Activated CD8-positive, alpha-beta memory T cell treated with anti-CD3 and anti-CD28 coated beads, Interleukin-2, amount 50 U/mL, for 24 hours (primary cell): ENCODE measurements around the gene C1orf35.
A peak's percentile ranks its signal among the peaks of the same experiment; 100 is the strongest.
"Not testable (repeated sequence)": the region's sequence is repeated elsewhere in the genome, so short reads cannot be mapped to it uniquely, and the experiment has no call there.

Experiments
- DNase-seq: peaks from one replicate; pipeline ENCODE4 v3.0.0-alpha.2; 2020; ENCODE audit errors: extremely low read depth

The C1orf35 gene

DNA sequence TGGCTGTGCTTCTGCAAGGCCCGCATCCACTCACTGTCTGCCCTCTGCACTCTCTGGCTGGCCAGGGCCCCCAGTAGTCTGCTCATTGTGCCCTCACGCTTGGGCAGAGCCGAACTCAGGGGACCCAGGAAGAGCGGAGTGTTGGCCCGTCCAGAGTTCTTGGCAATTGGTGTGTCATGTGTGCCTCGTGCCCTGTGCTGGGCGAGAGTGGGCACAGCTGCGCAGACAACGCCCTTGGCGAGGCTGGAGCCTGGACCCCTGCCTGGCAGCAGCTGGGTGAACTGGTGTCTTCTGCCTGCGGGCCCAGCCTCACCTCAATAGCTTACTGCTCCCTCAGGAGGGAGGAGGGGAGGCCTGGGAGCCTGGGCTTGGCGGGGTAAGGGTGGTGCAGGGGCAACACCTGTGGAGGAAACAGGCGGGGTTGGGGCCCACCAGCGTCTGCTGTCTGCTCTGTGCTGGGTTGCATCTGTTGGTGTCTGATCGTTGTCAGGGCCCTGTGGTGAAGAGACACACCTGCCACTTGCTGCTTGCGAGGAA, 39.1 kb upstream of the C1orf35 start:
- no peak for DNase-seq

DNA sequence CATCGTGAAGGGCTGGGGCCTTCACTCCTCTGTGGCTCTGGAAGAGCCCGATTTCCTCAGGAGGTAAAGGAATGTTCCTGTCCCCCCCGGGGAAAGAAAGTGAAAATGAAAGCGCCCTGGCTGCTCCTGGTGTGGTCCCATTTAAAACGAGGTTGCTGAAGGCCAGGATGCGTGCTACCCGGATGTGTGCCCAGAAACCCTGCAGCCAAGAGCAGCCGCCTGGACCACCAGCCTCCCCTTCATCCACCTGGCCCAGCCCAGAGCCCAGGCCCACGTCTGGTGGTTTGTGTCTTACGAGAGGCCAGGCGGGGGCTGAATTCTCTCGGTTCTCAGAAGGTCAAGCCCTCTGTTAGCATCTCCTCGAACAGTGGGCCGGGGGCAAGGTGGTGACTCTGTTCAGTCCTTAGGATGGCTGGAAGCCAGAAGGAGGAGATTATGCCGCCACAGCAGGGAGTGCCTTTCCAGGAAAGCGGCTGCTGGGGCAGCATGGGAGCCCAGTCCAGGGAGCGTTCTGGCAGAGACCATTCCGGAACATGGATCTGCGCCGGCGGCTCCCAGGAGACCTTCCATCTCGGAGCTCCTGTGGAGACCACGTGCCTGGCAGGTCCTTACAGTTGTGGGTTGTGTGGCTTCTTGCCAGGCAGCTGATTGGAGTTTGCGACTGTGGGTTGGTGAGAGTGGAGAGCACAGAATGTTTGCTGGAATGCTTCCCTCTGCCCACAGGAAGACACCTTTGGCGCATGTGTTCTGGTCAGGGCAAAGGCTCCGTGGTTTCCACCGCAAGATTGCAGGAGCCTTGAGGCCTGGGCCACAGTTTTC, 38.3 kb upstream of the C1orf35 start:
- no peak for DNase-seq

DNA sequence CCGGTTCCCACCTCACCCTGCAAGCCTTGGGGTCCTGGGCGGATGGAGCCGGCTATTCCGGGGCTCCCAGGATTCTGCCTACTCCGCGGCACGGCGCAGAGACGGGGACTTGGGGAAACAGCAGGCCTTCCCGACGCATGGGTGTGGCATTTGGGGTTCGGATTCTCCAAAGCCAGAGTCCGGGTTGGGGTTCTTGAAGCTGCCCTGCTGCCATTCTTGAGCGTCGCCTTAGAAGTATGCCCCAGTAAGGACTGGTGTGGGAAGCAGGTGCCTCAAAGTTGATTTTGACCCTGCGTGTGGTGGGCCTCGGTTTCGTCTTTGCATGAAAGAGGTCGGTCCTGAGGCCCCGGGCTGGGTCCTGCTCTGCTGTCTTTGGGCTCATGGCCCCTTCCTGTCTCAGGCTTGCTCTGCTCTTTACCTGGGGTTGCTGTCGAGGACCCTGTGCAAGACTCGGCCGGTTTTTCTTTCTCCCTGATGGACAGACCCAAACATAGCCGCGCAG, 37.6 kb upstream of the C1orf35 start:
- DNase-seq: no peak

DNA sequence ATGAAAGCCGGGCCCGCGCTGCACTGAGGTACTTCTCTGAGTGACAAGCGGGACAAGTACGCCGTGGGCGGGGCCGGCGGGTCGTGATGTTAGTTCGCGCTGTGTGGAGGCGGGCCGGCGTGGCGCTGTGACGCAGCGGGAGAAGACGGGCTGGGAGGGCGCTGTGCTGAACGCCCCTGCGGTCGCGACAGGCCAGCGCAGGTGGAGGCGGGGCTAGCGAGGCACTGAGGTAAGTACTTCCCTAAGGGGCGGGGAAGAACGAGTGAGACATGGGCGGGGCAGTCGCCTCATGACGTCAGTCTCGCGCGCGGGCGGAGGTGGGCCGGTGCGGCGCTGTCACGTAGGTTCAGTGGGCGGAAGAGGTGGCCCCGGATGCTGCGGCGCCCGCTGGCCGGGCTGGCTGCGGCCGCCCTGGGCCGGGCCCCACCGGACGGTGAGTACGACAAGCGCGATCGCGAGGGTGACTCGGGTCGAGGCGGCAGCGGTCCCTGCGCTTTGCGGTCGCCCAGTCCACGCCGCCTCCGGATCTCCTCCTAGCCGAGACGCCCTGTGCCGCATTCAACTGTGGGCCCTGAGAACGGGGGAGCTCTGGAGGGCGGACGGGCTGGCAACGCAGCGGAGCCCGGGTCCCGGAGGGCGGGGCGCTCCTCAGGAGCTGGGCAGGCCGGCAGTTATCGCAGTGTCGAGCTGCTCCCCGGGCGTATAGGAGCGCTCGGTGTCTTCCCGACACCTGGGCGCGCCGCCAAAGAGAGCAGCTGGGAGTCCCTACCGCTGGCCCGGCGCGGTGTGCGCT, 37.0 kb upstream of the C1orf35 start, which contains the start of gene GUK1:
Gene GUK1 (plus strand): TSS at position 349 of the 793 bp plus-strand sequence. CDS start 24 bp downstream, at position 373.
- peak; percentile 100 for DNase-seq

DNA sequence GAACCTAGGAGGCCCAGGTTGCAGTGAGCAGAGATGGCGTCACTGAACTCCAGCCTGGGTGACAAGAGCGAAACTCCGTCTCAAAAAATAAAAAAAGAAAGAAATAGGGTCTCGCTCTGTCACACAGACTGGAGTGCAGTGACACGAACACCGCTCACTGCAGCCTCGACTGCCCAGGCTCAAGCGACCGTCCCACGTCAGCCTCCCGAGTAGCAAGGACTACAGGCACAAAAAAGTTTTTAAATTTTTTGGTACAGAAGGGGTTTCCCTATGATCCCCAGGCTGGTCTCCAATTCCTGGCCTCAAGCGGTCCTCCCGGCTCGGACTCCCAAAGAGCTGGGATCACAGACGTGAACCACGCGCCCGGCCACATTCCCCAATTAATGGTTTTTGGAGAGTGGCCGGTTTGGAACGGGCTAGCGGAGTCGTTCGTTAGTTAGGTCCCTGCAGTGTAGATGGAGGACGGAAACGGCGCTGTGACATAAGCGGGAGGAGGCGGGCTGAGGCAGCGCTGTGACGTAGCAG, 36.3 kb upstream of the C1orf35 start:
- DNase-seq: no peak

DNA sequence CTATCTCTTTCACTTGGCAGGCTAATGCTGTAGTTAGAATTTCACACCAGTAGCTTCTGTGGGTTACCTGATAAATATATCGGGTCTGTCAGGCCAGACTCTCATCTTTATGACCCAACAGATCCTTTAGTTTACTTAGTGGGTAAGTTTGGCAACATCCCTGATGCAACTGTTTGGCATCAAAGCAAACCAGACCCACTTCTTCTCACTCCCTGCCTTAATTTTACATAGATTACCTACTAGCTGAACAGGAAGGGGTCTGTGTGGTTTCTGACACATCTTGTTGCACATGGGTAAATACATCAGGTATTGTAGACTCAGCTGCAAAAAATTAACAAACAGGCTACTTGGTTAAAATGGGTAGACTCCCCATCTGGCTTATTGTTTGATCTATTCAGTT, 33.8 kb upstream of the C1orf35 start:
- no peak for DNase-seq

DNA sequence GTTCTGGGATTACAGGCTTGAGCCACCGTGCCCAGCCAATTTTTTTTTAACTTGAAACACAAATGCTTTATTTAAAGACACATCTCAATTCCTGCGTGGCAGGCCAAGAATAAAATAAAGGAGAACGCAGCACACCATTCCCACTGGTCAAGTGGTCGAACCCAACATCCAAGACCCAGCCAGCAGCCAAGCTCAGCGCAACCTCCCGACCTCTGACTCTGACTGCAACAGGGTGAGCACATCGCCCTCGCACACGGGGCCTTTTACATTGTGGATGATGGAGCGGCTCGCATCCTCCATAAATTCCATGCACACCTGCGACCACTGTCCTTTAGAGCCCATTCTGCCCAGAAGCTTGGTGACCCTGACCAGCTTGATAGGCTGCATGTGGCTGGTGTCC, 31.5 kb upstream of the C1orf35 start:
- no peak for DNase-seq

DNA sequence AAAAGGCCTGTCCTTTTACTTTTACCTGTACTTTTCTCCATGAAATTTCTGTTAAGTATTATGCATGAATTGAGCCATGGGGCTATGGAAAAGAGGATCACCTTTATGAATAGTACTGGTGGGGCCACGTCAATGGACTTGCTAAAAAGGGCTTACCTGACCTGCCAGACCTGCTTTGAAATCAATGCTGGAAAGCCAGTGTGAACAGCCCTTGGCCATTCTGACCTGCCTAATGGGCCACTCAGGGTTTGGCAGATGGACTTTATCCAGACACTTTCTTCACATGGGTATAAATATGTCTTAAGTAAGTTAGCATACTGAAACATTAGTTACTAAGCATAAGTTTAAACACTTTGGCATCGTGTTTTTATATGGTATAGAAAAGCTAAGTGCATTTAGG, 28.6 kb upstream of the C1orf35 start:
- no peak for DNase-seq

DNA sequence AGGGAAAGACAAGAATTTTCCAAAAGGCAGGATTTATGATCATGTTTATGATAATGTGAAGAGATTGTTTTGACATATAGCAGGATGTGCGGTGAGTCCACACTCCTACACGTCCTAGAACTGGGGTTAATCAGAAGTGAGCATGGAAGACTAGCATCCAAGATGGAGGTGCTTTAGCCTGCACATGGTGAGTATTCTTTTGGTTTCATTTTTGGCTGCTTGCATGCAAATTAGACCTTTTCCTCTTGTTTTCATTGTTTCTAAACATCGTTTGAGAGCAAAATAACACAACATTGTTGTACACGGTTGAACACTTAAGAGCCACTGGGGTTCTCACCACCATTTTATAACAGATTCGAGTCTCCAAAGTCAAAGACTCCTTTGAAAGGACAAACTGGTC, 22.1 kb upstream of the C1orf35 start:
- no peak for DNase-seq

DNA sequence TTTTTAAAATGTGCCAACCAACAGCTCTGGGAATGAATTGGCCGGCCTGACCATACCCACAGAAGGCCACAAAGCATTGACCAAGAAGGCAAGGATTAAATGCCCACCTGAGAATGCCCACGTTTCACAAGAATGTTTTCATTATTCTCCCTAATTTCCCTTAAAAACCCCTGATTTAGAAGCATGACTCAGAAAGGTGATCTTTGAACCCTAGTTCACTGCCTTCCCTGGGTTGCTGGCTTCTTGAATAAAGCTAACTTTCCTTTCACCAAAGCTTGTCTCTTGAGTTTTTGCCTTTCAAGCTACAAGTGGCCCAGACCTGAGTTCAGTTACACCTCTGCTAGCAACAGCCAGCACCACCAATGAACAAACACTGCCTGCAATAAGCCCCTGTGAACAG, 20.4 kb upstream of the C1orf35 start:
- DNase-seq: no peak

DNA sequence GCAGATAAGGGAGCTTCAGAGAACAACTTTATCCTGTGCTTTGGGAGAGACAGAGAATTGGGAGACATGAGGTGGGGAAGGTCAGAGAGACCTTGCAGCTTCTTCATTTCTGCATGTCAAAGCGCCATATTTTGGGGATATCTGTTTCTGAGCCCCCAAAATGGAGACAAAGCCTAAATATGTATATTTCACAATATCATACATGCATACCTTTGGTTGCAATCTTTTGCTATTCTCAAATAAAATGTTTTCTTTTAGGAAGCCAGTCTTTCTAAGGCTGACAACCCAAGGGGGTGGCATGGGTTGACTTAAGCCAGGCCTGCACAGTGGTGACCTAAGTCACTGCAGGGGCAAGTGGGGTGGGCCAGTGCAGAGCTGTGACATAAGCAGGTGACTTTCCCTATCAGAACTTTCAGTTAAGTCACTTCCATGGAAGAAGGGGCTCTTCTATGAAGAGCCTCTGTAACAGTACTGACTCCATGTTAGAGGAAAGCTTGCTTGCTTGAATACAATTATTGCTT, 19.9 kb upstream of the C1orf35 start:
- DNase-seq: no peak

DNA sequence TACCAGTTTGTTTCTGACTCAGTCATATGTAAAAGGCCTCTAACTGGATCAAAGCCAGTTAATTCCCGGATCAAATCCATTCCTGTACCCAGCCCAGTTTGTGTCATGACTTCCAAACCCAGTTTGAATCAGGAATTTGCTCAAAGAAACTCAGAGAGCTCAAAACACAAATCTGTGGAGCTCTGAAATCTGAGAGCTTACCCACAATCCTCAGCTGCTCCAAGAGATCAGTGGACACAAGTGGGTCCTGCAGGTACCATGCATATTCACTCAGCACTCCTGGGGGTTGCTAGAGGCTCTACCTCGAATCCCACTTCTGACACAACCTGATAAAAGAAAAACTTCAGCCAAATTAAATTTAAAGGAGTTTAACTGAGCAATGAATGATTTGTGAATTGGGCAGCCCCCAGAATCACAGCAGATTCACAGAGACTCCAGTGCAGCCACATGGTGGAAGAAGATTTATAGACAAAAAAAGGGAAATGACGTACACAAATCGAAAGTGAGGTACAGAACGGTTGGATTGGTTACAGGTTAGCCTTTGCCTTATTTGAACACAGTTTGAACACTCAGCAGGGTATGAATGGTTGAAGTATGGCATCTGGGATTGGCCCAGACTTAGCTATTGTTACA, 17.8 kb upstream of the C1orf35 start:
- DNase-seq: no peak

DNA sequence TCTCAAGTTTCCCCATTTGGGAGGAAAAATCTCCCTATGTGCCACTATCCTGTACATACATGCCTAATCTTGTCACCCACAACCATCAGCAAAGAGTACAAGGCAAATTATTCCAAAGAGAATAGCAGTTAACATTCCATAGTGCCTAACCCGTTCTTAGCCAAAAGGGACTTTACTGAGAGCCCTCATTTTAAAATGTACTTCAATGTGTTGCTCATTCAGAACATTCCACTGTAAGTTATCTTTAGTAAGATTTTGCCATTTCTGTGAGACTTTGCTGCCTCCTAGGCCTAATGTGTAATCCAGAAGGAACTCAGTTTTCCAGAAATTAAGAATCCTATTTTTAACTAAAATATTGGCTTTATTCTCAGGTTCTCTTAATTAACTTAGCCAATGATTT, 17.2 kb upstream of the C1orf35 start:
- DNase-seq: no peak

DNA sequence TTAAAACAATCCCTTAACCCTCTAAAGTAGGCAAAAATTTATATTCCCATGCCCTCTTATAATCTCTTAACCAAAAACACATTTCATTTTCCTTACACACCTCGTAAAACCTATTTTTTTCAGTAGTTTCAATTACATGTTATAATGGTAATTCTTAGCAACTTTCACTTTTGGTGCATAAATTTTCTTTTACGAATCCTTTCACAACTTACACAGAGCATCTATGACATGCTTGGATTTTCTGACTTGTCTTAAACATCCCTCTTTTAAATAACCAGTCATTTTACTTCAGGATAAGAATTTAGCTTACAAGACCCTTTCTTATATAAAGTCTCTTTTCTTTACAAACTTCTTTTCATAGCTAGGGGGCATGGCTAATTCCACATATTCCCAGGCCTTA, 14.9 kb upstream of the C1orf35 start:
- no peak for DNase-seq

DNA sequence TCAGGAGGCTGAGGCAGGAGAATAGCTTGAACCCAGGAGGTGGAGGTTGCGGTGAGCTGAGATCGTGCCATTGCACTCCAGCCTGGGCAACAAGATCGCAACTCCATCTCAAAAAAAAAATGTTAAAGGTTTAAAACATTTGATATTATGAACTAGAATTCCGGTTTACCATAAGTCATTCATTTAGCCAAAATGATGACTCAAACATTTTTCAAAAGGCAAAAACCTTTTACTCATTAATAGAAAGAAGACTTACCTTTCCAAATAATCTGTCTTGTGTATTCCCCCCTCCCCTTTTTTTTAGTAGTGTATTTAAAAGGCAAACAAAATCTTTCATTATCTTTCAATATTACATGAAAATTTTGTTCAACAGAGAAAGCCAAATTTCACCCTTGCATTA, 14.2 kb upstream of the C1orf35 start:
- no peak for DNase-seq

DNA sequence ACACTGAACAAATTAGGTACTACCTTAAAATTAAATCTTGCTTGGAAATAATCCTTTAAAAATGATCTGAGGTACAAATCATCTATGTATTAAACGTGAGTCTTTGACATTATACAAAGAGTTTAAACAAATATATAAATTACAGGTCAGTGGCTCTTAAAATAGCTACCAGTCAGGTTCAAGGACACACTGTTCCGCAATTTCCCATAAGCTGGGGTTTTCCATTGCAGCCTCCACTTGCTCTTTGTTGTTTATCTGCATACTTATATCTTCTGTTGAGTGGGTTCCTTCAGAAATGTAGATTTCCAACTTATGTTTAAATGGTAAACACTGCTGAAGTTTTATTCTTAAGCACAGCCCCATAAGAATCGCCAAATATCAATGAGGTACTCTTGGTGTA, 11.7 kb upstream of the C1orf35 start:
- DNase-seq: no peak

DNA sequence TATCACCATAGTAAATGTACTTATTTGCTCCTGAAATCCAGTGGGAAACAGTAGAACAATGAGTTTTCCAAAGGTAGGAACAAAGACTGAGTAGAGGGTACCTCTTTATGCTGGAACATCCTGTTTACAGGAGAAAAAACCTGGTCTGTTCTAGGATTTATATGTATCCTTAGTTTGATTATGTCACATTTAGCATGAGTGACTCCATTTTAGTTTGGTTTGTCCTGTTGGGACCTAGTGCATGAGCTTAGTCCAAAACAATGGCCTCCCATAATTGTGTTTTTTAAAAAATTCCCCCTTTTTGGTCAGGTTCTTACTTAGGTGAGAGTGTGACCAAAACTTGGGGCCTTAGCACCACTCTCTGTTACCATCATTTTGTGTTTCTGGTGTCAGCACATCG, 9.5 kb upstream of the C1orf35 start:
- DNase-seq: no peak

DNA sequence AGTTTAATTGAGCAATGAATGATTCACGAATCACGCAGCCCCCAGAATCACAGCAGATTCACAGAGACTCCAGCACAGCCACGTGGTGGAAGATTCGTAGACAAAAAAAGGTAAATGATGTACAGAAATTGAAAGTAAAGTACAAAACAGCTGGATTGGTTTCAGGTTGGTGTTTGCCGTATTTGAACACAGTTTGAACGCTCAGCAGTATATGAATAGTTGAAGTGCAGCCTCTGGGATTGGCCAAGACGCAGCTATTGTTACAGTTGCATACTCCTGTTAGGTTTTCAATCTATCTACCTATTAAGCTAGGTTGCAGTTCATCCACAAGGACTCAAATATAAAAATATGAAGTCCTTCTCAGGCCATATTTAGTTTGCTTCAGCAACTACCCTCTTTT, 9.0 kb upstream of the C1orf35 start:
- DNase-seq: no peak

DNA sequence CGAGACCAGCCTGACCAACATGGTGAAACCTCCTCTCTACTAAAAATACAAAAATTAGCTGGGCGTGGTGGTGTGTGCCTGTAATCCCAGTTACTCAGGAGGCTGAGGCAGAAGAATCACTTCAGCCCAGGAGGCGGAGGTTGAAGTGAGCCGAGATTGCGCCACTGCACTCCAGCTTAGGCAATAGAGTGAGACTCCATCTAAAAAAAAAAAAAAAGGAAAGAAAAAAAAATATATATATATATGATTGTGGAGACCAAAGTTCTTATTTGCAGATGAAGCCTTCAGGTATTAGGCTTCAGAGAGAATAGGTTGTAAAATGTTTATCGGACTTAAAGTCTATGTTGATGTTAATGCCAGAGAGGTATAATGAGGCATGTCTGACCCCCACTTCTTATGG, 8.2 kb upstream of the C1orf35 start:
- DNase-seq: not testable (repeated sequence)

DNA sequence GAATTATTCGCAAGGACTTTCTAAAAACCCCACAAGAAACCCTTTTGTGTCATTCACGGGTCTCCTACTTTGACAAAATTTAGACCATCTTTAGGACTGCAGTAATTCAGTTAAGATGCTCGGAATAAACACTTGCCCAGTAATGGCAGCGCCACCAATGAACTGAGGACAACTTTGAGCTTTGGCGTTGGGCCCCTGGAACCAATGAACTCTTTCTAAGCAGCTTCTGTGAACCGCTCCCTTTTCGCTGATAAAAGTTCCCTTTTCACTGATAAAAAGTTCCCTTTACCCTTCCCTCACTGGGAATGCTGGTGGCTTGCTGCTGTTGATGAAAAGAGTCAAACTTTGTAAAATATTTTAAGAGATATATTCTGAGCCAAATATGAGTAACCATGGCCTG, 7.4 kb upstream of the C1orf35 start:
- no peak for DNase-seq

DNA sequence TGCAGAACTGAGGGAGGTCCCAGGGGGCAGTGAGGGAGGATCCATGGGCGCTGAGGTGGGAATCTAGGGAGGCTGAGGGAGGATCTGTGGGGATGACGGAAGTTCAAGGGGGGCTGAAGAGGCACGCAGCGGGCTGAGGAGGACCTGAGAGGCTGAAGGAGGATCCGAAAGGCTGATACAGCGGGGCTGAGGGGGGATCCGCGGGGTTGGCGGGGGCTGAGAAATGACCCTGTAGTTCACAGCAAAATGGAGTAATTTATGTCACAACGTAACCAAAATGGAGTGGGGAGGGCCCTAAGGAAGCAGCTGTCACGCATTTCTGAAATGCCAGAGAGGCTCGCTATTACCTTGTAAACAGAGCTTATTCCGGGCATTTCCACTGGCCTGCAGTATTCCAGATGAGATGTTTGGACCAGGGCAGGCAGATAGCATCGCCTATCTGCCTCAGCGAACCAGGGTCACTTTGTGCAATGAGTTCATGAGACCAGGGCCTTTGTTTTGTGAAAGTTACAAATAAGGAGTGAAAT, 6.9 kb upstream of the C1orf35 start:
- DNase-seq: no peak
